ENCODE results near the gene SERPINA6. TPM values are rescaled to one million over a fixed set of nuclear protein-coding genes. Genes with fewer than 3 reads are reported as not detected.
"Not testable (repeated sequence)": the region's sequence is repeated elsewhere in the genome, so short reads cannot be mapped to it uniquely, and the experiment has no call there.

SERPINA6 gene
- total and polyA plus RNA-seq, 8 donors = 0.08 to 0.28 (median 0.14) TPM; not detected in 4

DNA sequence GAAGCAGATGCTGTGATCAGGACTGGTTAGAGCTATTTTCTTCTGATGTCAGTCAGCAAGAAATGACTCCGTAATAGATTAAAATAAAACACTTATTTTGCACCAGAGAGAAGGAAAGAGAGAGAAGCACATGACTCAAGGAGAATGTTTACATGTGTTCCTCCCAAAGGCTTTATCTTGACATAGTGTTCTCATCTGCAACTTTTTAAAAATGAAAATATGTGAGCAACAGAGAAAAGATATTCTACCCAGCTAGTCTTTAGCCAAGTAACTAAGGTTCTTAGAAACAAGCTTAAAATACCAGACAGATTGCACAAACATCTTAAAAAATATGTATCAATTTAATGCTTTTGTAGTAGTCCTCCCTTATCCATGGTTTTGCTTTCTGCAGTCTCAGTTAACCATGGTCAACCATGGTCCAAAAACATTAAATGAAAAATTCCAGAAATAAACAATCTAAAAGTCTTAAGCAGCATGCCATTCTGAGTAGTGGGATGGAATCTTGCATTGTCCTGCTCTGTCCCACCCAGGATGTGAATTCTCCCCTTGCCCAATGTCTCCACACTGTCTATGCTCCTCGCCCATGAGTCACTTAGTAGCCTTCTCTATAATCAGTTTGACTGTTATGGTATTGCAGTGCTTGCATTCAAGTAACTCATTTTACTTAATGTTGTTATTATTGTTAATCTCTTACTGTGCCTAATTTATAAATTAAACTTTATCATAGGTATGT, 40.0 kb downstream of the SERPINA6 start:
- H3K4me3 ChIP-seq = no peak overlapping the region
- H3K27me3 ChIP-seq = no peaks in the 10 kb centered on the region
- no peak for DNase-seq
- TF ChIP-seq, protein P1, sequence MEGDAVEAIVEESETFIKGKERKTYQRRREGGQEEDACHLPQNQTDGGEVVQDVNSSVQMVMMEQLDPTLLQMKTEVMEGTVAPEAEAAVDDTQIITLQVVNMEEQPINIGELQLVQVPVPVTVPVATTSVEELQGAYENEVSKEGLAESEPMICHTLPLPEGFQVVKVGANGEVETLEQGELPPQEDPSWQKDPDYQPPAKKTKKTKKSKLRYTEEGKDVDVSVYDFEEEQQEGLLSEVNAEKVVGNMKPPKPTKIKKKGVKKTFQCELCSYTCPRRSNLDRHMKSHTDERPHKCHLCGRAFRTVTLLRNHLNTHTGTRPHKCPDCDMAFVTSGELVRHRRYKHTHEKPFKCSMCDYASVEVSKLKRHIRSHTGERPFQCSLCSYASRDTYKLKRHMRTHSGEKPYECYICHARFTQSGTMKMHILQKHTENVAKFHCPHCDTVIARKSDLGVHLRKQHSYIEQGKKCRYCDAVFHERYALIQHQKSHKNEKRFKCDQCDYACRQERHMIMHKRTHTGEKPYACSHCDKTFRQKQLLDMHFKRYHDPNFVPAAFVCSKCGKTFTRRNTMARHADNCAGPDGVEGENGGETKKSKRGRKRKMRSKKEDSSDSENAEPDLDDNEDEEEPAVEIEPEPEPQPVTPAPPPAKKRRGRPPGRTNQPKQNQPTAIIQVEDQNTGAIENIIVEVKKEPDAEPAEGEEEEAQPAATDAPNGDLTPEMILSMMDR (IDR thresholded peaks at IDR 0.05) = no peak
- intact Hi-C loops (cut with DNase I) = no loop called here
- no peaks in the 10 kb centered on the region for H3K4me1 ChIP-seq
- ATAC-seq = no peak
- no peaks in the 10 kb centered on the region for H3K9me3 ChIP-seq
- H3K36me3 ChIP-seq = no peaks in the 10 kb centered on the region
- H3K27ac ChIP-seq = no peak overlapping the region

DNA sequence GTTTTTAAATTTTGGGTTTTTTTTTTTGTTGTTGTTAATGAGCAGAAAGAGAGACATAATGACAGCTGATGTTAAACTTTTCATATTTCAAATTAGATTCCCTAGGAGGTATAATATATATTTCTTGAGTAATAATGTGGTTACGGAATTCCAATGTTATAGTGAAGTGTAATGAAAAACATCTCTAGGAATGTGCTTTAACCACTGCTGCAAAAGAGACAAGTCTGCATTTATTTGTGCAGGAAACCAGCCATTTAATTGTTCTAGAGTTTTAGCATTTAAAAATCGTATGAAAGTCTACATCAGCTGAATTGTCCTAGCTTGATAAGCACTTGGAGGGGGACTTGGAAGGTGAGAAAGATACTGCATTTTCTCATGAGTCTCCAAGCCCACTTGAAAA, 44.4 kb downstream of the SERPINA6 start:
- Histone ChIP-seq H3K27ac (no peak overlapping the region), H3K36me3 (no peaks in the 10 kb centered on the region), H3K27me3 (no peaks in the 10 kb centered on the region), H3K4me1 (no peaks in the 10 kb centered on the region), H3K9me3 (no peaks in the 10 kb centered on the region), H3K4me3 (no peak overlapping the region)
- intact Hi-C loops (cut with DNase I) = no loop called here
- no peak for ATAC-seq
- DNase-seq = no peak
- TF ChIP-seq, protein P1 (IDR thresholded peaks at IDR 0.05) = no peak

GRCh38 chr14:94276898-94277561, 46.1 kb downstream of the SERPINA6 start:
- H3K9me3 ChIP-seq; DNase-seq; H3K27ac ChIP-seq; H3K4me3 ChIP-seq; H3K27me3 ChIP-seq; H3K36me3 ChIP-seq; intact Hi-C loops (cut with DNase I); H3K4me1 ChIP-seq: not testable (repeated sequence)
- ATAC-seq = peak; percentile 74

DNA sequence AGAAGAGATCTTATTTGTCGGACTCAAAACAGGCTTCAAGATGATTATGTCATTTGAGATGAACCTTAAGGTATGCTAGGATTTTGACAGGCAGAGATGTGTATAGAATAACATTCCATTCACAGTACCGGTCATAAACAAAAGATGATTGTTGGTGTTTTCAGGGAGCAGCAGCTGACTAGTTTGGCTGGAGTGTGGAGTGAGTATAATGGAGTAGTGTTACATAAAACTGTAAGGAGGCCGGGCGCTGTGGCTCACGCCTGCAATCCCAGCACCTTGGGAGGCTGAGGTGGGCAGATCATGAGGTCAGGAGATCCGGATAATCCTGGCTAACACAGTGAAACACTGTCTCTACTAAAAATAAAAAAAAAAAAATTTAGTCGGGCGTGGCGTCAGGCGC, 54.0 kb downstream of the SERPINA6 start:
- Histone ChIP-seq H3K36me3 (no peaks in the 10 kb centered on the region), H3K4me3 (no peak overlapping the region), H3K4me1 (no peaks in the 10 kb centered on the region), H3K27ac (no peak overlapping the region), H3K27me3 (no peaks in the 10 kb centered on the region), H3K9me3 (no peaks in the 10 kb centered on the region)
- intact Hi-C loops (cut with DNase I) = no loop called here
- DNase-seq = no peak
- no peak for ATAC-seq
- TF ChIP-seq, protein P1 (IDR thresholded peaks at IDR 0.05) = no peak

DNA sequence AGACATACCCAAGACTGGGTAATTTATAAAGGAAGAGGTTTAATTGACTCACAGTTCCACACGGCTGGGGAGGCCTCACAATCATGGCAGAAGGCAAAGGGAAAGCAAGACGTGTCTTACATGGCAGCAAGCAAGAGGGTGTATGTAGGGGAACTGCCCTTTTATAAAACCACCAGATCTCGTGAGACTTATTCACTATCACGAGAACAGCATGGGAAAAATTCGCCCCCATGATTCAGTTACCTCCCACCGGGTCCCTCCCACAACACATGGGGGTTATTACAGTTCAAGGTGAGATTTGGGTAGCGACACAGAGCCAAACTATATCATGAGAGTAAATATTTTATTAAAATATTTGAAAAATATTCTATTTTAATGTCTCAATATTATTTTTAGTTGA, 54.6 kb downstream of the SERPINA6 start:
- ATAC-seq; intact Hi-C loops (cut with DNase I): not testable (repeated sequence)

DNA sequence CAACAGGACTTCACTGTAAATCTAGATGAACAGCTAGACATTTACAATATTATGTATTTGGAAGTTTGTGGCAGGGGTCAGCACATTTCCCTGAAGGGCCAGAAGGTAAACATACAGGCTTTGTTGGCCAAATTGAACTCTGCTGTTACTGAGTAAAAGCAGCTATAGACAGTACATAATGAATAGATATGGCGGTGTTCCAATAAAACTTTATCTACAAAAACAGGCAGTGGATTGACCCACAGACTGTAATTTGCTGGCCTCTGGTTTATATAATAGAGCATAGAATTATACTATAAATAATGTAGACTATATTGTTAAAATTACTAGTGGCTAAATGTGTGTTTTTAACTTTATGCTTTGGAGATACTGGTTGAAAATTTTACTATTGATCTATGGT, 55.8 kb downstream of the SERPINA6 start:
- ATAC-seq (no peak), DNase-seq (no peak)
- TF ChIP-seq, protein P1 (IDR thresholded peaks at IDR 0.05) = no peak
- Histone ChIP-seq H3K9me3 (peaks cover 0 to 13% of the 10 kb centered on the region in 2 donors), H3K4me3 (no peak overlapping the region), H3K27ac (no peak overlapping the region), H3K27me3 (no peaks in the 10 kb centered on the region), H3K4me1 (no peaks in the 10 kb centered on the region), H3K36me3 (no peaks in the 10 kb centered on the region)
- intact Hi-C loops (cut with DNase I) = no loop called here

More for the DNA sequence above, 54.6 kb downstream of the SERPINA6 start:
- H3K4me1 ChIP-seq, H3K9me3 ChIP-seq, DNase-seq, H3K27ac ChIP-seq, H3K4me3 ChIP-seq, H3K27me3 ChIP-seq, H3K36me3 ChIP-seq: not testable (repeated sequence)

DNA sequence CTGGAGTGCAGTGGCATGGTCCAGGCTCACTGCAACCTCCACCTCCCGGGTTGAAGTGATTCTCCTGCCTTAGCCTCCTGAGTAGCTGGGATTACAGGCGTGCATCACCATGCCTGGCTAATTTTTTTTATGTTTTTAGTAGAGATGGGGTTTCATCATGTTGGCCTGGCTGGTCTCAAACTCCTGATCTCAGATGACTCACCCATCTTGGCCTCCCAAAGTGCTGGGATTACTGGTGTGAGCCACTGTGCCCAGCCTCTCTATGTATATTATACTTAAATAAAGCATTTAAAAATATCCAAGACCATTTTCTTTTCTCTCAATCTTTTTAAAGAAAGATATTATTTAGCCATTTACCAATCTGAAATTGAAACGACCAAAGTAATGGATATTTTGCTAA, 58.9 kb downstream of the SERPINA6 start:
- H3K36me3 ChIP-seq; DNase-seq; intact Hi-C loops (cut with DNase I); ATAC-seq; H3K27ac ChIP-seq; H3K4me3 ChIP-seq; H3K27me3 ChIP-seq; H3K4me1 ChIP-seq: not testable (repeated sequence)
- H3K9me3 ChIP-seq = peaks cover 0 to 16% of the 10 kb centered on the region in 2 donors
